Subcutaneous abdominal adipose tissue (tissue), 5 donors: Measurements from ENCODE around the gene AK6.
A peak's percentile ranks its signal among the peaks of the same experiment; 100 is the strongest.
"Not testable (repeated sequence)": the region's sequence is repeated elsewhere in the genome, so short reads cannot be mapped to it uniquely, and the experiment has no call there.

ENCODE experiments used
- H3K27ac ChIP-seq: one replicate; pipeline ENCODE4 v1.7.0; 2013; ENCODE audit warnings: low read depth, mild to moderate bottlenecking, inconsistent platforms, low read length, moderate library complexity
- H3K27me3 ChIP-seq, 5 donors: one replicate each; pipeline ENCODE4 v1.7.0; 2013; ENCODE audit warnings: low read length in 5 of 5, inconsistent platforms in 1 of 5; ENCODE audit not compliant: control insufficient read depth in 5 of 5, insufficient read depth in 4 of 5
- H3K36me3 ChIP-seq, 5 donors: one replicate each; pipeline ENCODE4 v1.7.0; 2013; ENCODE audit warnings: low read length in 5 of 5; ENCODE audit not compliant: control insufficient read depth in 5 of 5, insufficient read depth in 5 of 5
- H3K4me1 ChIP-seq, 5 donors: one replicate each; pipeline ENCODE4 v1.7.0; 2013; ENCODE audit warnings: low read length in 5 of 5, mild to moderate bottlenecking in 3 of 5, moderate library complexity in 1 of 5; ENCODE audit not compliant: control insufficient read depth in 5 of 5, insufficient read depth in 5 of 5
- H3K4me3 ChIP-seq, 5 donors: one replicate each; pipeline ENCODE4 v1.7.0; 2013; ENCODE audit warnings: low read length in 5 of 5, low read depth in 1 of 5
- H3K9ac ChIP-seq, 5 donors: one replicate each; pipeline ENCODE4 v1.7.0; 2013; ENCODE audit warnings: low read length in 5 of 5, mild to moderate bottlenecking in 4 of 5, moderate library complexity in 3 of 5
- H3K9me3 ChIP-seq, 5 donors: one replicate each; pipeline ENCODE4 v1.7.0; 2013; ENCODE audit warnings: low read length in 5 of 5; ENCODE audit not compliant: control insufficient read depth in 5 of 5
- donor health status: healthy.
- donor health status: healthy.
- donor health status: healthy.
- donor health status: healthy.
- donor health status: healthy.

The AK6 gene

GRCh38 chr5:69341520-69342161, 27.7 kb downstream of the AK6 start:
- H3K9ac ChIP-seq: no peak overlapping the region
- no peaks in the 10 kb centered on the region for H3K4me1 ChIP-seq
- H3K9me3 ChIP-seq: no peaks in the 10 kb centered on the region
- no peak overlapping the region for H3K27ac ChIP-seq
- no peaks in the 10 kb centered on the region for H3K36me3 ChIP-seq
- H3K27me3 ChIP-seq: no peaks in the 10 kb centered on the region
- H3K4me3 ChIP-seq: no peak overlapping the region

DNA sequence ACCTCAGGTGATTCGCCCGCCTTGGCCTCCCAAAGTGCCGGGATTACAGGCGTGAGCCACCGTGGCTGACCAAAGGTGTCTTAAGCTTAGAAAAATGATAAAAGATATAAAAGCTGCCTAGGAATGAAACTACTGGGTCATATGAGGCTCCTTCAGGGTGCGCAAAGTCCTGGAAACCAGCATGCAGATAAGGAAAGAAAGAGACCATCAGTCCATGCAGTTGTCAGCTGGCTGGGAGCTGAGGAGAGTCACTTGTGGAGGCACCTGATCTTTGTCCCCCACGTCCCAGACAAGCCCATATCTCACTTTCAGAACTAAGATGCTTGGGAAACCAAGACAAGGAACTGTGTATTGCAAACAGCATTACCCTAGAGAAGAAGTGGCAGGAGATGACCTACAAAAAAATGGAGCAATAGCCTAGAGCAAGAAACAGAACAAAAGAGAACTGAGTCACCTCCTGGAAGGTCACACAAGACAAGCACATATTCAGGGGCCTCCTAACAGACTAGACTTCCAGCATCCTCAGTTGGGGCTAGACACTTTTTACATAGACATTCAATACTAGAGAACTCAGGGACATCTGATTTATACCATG, 33.9 kb downstream of the AK6 start:
- no peak overlapping the region for H3K27ac ChIP-seq
- no peak overlapping the region for H3K4me3 ChIP-seq
- H3K9me3 ChIP-seq: no peaks in the 10 kb centered on the region
- H3K36me3 ChIP-seq: no peaks in the 10 kb centered on the region
- peaks cover 0 to 20% (median 19%) of the 10 kb centered on the region in 5 donors for H3K4me1 ChIP-seq
- no peak overlapping the region for H3K9ac ChIP-seq
- no peaks in the 10 kb centered on the region for H3K27me3 ChIP-seq

DNA sequence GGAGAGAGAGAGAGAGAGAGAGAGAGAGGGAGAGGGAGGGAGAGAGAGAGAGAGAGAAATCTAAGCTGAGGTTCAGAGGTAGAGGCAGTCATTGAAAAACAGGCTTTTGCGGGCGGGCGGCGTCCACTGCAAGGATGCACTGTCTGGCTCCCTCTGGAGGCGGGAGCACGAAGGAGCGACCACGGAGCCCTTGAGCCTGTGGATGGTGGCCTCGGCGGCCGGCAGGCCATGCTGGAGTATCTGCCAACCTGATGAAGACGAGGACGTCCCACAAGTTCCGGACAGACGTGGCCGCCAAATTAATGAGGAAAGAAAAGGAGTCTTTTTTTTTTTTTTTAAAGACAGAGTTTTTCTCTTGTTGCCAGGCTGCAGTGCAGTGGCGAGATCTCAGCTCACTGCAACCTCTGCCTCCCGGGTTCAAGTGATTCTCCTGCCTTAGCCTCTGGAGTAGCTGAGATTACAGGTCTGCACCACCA, 34.5 kb downstream of the AK6 start:
- H3K4me1 ChIP-seq: peaks cover 0 to 20% (median 19%) of the 10 kb centered on the region in 5 donors
- H3K4me3 ChIP-seq: no peak overlapping the region
- H3K27me3 ChIP-seq: no peaks in the 10 kb centered on the region
- H3K9ac ChIP-seq: no peak overlapping the region
- H3K9me3 ChIP-seq: no peaks in the 10 kb centered on the region
- H3K27ac ChIP-seq: no peak overlapping the region
- no peaks in the 10 kb centered on the region for H3K36me3 ChIP-seq

GRCh38 chr5:69333668-69334315, 35.5 kb downstream of the AK6 start:
- H3K4me3 ChIP-seq, H3K36me3 ChIP-seq, H3K27me3 ChIP-seq, H3K9ac ChIP-seq, H3K27ac ChIP-seq, H3K9me3 ChIP-seq: not testable (repeated sequence)
- peaks cover 0 to 20% (median 19%) of the 10 kb centered on the region in 5 donors for H3K4me1 ChIP-seq

DNA sequence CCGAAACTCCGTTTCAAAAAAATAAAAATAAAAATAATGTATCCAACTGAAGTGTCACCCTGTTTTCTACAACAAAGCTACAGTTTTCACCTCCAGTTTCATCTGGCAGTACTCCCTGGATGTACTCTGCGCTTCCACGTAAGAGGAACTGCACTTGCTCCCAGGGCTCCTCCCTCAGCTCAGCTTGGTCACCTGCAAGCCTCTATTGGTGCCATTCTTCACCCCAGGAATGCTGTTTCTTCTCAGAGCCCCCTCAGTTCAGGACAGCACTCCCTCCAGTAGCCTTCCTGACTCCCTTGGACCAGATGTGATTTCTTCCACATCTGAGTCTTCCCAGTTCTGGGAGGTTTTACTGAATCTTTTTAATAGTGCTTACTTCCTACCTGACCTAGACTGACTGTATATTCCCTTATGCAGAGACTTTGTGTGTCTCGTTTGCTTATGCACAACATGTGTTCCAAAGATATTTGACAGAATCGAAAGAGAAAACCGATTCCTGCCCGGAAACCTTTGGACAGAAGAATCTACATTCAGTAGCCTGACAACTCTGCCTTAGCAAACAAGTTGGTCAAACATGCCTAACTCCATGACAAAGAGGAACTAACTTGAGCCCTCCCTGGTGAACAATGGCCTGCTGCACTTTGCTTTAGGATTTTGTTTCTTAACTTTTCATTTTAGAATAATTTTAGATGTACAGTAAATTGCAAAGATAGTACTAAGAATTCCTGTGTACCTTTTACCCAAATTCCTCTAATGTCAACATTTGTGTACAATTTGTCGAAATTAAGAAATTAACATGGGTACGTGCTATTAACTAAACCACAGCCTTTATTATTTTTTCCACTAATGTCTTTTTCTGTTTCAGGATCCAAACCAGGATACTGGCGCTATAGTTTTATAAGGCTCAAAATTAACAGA, 37.5 kb downstream of the AK6 start:
- H3K4me3 ChIP-seq: peak overlapping the region; percentile 86 to 90 (median 88)
- H3K27ac ChIP-seq: peak overlapping the region; percentile 50
- H3K9ac ChIP-seq: peak overlapping the region; percentile 38 to 92 (median 79)
- peaks cover 0 to 20% (median 19%) of the 10 kb centered on the region in 5 donors for H3K4me1 ChIP-seq
- no peaks in the 10 kb centered on the region for H3K27me3 ChIP-seq
- no peaks in the 10 kb centered on the region for H3K36me3 ChIP-seq
- no peaks in the 10 kb centered on the region for H3K9me3 ChIP-seq

- no peak overlapping the region for H3K4me3 ChIP-seq
- peaks cover 0 to 20% (median 19%) of the 10 kb centered on the region in 5 donors for H3K4me1 ChIP-seq
- H3K9ac ChIP-seq: no peak overlapping the region
- H3K36me3 ChIP-seq: no peaks in the 10 kb centered on the region
- H3K27ac ChIP-seq: no peak overlapping the region
- H3K27me3 ChIP-seq: no peaks in the 10 kb centered on the region
- H3K9me3 ChIP-seq: no peaks in the 10 kb centered on the region
Measured at GRCh38 chr5:69329905-69330489, 39.3 kb downstream of the AK6 start.

GRCh38 chr5:69326365-69326764, 43.0 kb downstream of the AK6 start:
- Histone ChIP-seq H3K27ac (no peak overlapping the region), H3K27me3 (no peaks in the 10 kb centered on the region), H3K9ac (no peak overlapping the region), H3K4me1 (peaks cover 0 to 5% (median under 1%) of the 10 kb centered on the region in 5 donors), H3K36me3 (no peaks in the 10 kb centered on the region), H3K9me3 (no peaks in the 10 kb centered on the region), H3K4me3 (no peak overlapping the region)

DNA sequence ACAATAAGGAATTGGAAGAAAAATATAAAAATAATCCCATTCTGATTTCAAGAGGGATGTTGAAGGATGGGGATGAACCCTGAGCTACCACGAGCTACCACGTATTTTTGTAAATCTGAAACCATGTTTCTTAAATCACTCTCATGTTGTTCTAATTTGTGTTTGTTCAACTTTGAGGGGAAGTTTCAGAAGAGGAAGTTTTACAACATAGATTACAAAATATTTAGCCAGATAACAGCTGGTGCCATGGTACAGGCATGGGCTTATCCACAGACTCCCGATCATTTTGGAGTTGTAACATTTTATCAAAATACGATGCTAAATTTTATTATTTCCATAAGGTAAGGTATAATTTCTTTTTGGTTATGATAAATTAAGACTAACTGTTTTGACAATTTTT, 51.9 kb downstream of the AK6 start:
- Histone ChIP-seq H3K4me3 (no peak overlapping the region), H3K36me3 (peaks cover 0 to 25% (median 15%) of the 10 kb centered on the region in 5 donors), H3K9ac (no peak overlapping the region), H3K4me1 (no peaks in the 10 kb centered on the region), H3K27ac (no peak overlapping the region), H3K27me3 (no peaks in the 10 kb centered on the region), H3K9me3 (no peaks in the 10 kb centered on the region)

DNA sequence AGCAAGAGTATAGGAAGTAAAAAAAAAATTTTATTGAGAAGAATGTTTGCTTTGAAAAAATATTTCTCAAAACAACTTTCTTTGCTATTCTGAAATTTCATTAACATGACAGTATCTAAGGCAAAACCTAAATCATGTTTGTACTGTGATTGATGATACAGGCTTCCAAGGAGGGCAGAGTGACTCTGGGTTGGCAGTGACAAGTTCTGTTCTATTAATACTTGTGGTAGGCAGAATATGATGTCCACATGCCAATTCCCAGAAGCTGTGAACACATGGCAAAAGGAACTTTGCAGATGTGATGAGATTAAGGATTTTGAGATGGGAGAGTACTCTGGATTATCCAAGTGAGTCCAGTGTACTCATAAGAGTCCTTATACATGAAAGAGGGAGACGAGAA, 53.3 kb downstream of the AK6 start:
- Histone ChIP-seq H3K9me3 (no peaks in the 10 kb centered on the region), H3K27ac (no peak overlapping the region), H3K36me3 (peaks cover under 1 to 27% (median 18%) of the 10 kb centered on the region in 5 donors), H3K9ac (no peak overlapping the region), H3K4me3 (no peak overlapping the region), H3K4me1 (no peaks in the 10 kb centered on the region), H3K27me3 (no peaks in the 10 kb centered on the region)
